Right cardiac atrium (tissue), 5 donors: ENCODE data around the gene ZC3H8. TPM values are rescaled to one million over a fixed set of nuclear protein-coding genes. Genes with fewer than 3 reads are reported as not detected.
A peak's percentile ranks its signal among the peaks of the same experiment; 100 is the strongest.

Experiments used
- ATAC-seq, 2 donors: fragments of 200-7000 bp; cut with Tn5 transposase; one replicate each; pipeline versions ENCODE4 v1.8.0 to v1.9.1; 2020; ENCODE audit warnings: moderate library complexity in 2 of 2, mild to moderate bottlenecking in 1 of 2
- DNase-seq, 3 donors: peaks; one replicate each; pipeline ENCODE4 v3.0.0-alpha.2; 2020
- H3K27ac ChIP-seq: one replicate; pipeline ENCODE4 v1.5.1; 2013; ENCODE audit warnings: mild to moderate bottlenecking, low read length, control low read depth, moderate library complexity
- H3K27me3 ChIP-seq: one replicate; pipeline ENCODE4 v1.6.1; 2013; ENCODE audit not compliant: control insufficient read depth, insufficient read depth
- H3K4me1 ChIP-seq: one replicate; pipeline ENCODE4 v1.6.1; 2013; ENCODE audit warnings: low read length; ENCODE audit not compliant: control insufficient read depth, insufficient read depth
- H3K4me3 ChIP-seq: one replicate; pipeline ENCODE4 v1.5.1; 2013; ENCODE audit warnings: low read length, control low read depth
- H3K9me3 ChIP-seq: one replicate; pipeline ENCODE4 v1.6.1; 2013; ENCODE audit warnings: low read length; ENCODE audit not compliant: control insufficient read depth
- WGBS: extraction: QIAGEN DNeasy Blood & Tissue Kit; methylation state at CpG from one replicate; pipeline ENCODE4 v1.1.7; 2013; 5-methylcytosine and 5-hydroxymethylcytosine counted together
- intact Hi-C, 4 donors: fragments of 100-400 bp; cut with DNase I; formaldehyde crosslinking; loops; one replicate each; pipeline versions ENCODE4 v1.11.0 to v1.14.0; 2022 to 2023
- polyA plus RNA-seq: library from polyadenylated mRNA; stranded (reverse); fragments of 200-250 nt; gene quantifications from one replicate; pipeline ENCODE4 v1.2.3, GENCODE V29; 2013
- total RNA-seq, 4 donors: library from RNA; stranded (reverse); fragmentation: NEBNext Ultra II Directional; extraction: Animal tissue kit (Norgen Biotek cat#: 25700); gene quantifications; one replicate each; pipeline ENCODE4 v1.2.1, GENCODE V29; 2021
- donor health status: healthy with polysubstance abuse.
- donor health status: DM: no; HTN: yes; CAD: no.
- donor health status: DM: no; HTN: no; CAD: no.
- donor health status: DM: no; HTN: yes; CAD: no; lungs with severe emphysema.
- donor health status: DM: yes; HTN: yes; CAD: no.

The ZC3H8 gene
- total and polyA plus RNA-seq, 5 donors, result 6.0 to 17.2 (median 11.1) TPM

- DNase-seq (peak in 1 of 3 donors; percentile 47), ATAC-seq (peak; percentile 41 to 54)
- intact Hi-C loops, result no loop called here
- no peak overlapping the region for H3K4me3 ChIP-seq
- no peaks in the 10 kb centered on the region for H3K9me3 ChIP-seq
- H3K4me1 ChIP-seq, result no peaks in the 10 kb centered on the region
- H3K27me3 ChIP-seq, result no peaks in the 10 kb centered on the region
- WGBS, result 32% methylated on average over 54 of the region's 54 CpGs
- H3K27ac ChIP-seq, result no peak overlapping the region
These were observed 73.1 kb downstream of the ZC3H8 start for GRCh38 chr2:112181571-112182290.

GRCh38 chr2:112175958-112176573 is 78.8 kb downstream of the ZC3H8 start:
- Histone ChIP-seq H3K4me1 (no peaks in the 10 kb centered on the region), H3K9me3 (no peaks in the 10 kb centered on the region), H3K27ac (no peak overlapping the region), H3K4me3 (no peak overlapping the region), H3K27me3 (no peaks in the 10 kb centered on the region)
- no peak for DNase-seq
- no peak for ATAC-seq
- intact Hi-C loops, result no loop called here
- WGBS, result 97% methylated on average over 7 of the region's 7 CpGs

- intact Hi-C loops, result no loop called here
- 89% methylated on average over 3 of the region's 3 CpGs for WGBS
These were observed 79.5 kb downstream of the ZC3H8 start for GRCh38 chr2:112175333-112175732.

GRCh38 chr2:112174383-112174782 is 80.5 kb downstream of the ZC3H8 start:
- no peak overlapping the region for H3K4me3 ChIP-seq
- no peaks in the 10 kb centered on the region for H3K4me1 ChIP-seq
- no peak for DNase-seq
- no peaks in the 10 kb centered on the region for H3K27me3 ChIP-seq
- H3K27ac ChIP-seq, result no peak overlapping the region
- no peak for ATAC-seq
- H3K9me3 ChIP-seq, result no peaks in the 10 kb centered on the region
- WGBS, result 73% methylated on average over 4 of the region's 4 CpGs
- intact Hi-C loops, result no loop called here

More at GRCh38 chr2:112175333-112175732, 79.5 kb downstream of the ZC3H8 start:
- H3K9me3 ChIP-seq, result no peaks in the 10 kb centered on the region
- DNase-seq (no peak), ATAC-seq (no peak)
- H3K27ac ChIP-seq, result no peak overlapping the region
- H3K4me1 ChIP-seq, result no peaks in the 10 kb centered on the region
- H3K27me3 ChIP-seq, result no peaks in the 10 kb centered on the region
- H3K4me3 ChIP-seq, result no peak overlapping the region

GRCh38 chr2:112173646-112174319 is 81.1 kb downstream of the ZC3H8 start:
- Histone ChIP-seq H3K4me3 (no peak overlapping the region), H3K4me1 (no peaks in the 10 kb centered on the region), H3K9me3 (no peaks in the 10 kb centered on the region), H3K27me3 (no peaks in the 10 kb centered on the region), H3K27ac (no peak overlapping the region)
- ATAC-seq (peak in 1 of 2 donors; percentile 40), DNase-seq (peak in 1 of 3 donors; percentile 33)
- 74% methylated on average over 11 of the region's 11 CpGs for WGBS
- intact Hi-C loops, result no loop called here

GRCh38 chr2:112170495-112170894 is 84.3 kb downstream of the ZC3H8 start:
- Histone ChIP-seq H3K4me1 (no peaks in the 10 kb centered on the region), H3K9me3 (no peaks in the 10 kb centered on the region), H3K27ac (no peak overlapping the region), H3K27me3 (no peaks in the 10 kb centered on the region), H3K4me3 (no peak overlapping the region)
- ATAC-seq (no peak), DNase-seq (no peak)
- intact Hi-C loops, result no loop called here
- WGBS, result 94% methylated on average over 4 of the region's 4 CpGs

- no peak for ATAC-seq
- intact Hi-C loops, result no loop called here
These were observed 86.3 kb downstream of the ZC3H8 start for GRCh38 chr2:112168422-112169124.

GRCh38 chr2:112166806-112167499 is 87.9 kb downstream of the ZC3H8 start:
- Histone ChIP-seq H3K9me3 (no peaks in the 10 kb centered on the region), H3K4me1 (no peaks in the 10 kb centered on the region), H3K27ac (no peak overlapping the region), H3K27me3 (no peaks in the 10 kb centered on the region), H3K4me3 (no peak overlapping the region)
- intact Hi-C loops, result no loop called here
- ATAC-seq, result no peak
- 81% methylated on average over 14 of the region's 14 CpGs for WGBS
- DNase-seq, result peak in 1 of 3 donors; percentile 32

More at GRCh38 chr2:112168422-112169124, 86.3 kb downstream of the ZC3H8 start:
- H3K27ac ChIP-seq, result no peak overlapping the region
- no peaks in the 10 kb centered on the region for H3K27me3 ChIP-seq
- 84% methylated on average over 10 of the region's 10 CpGs for WGBS
- no peak overlapping the region for H3K4me3 ChIP-seq
- DNase-seq, result no peak
- no peaks in the 10 kb centered on the region for H3K4me1 ChIP-seq
- H3K9me3 ChIP-seq, result no peaks in the 10 kb centered on the region

GRCh38 chr2:112165296-112165695 is 89.5 kb downstream of the ZC3H8 start:
- ATAC-seq, result no peak
- Histone ChIP-seq H3K4me1 (no peaks in the 10 kb centered on the region), H3K27ac (no peak overlapping the region), H3K9me3 (no peaks in the 10 kb centered on the region), H3K4me3 (no peak overlapping the region), H3K27me3 (no peaks in the 10 kb centered on the region)
- intact Hi-C loops, result no loop called here
- peak in 1 of 3 donors; percentile 22 for DNase-seq
- 93% methylated on average over 4 of the region's 4 CpGs for WGBS

GRCh38 chr2:112164876-112165275 is 90.0 kb downstream of the ZC3H8 start:
- no peaks in the 10 kb centered on the region for H3K9me3 ChIP-seq
- 93% methylated on average over 11 of the region's 11 CpGs for WGBS
- H3K27me3 ChIP-seq, result no peaks in the 10 kb centered on the region
- DNase-seq (peak in 1 of 3 donors; percentile 21), ATAC-seq (no peak)
- no peak overlapping the region for H3K27ac ChIP-seq
- intact Hi-C loops, result no loop called here
- H3K4me1 ChIP-seq, result no peaks in the 10 kb centered on the region
- no peak overlapping the region for H3K4me3 ChIP-seq
